Measurements from ENCODE around the gene APOA4.

The APOA4 gene

GRCh38 chr11:116823031-116823843, at the start of gene APOA4:
Gene APOA4 (minus strand): TSS chr11:116823304. CDS start chr11:116823191, 113 bp downstream.
- DNase-seq: no peak

GRCh38 chr11:116871248-116871647, 48.1 kb upstream of the APOA4 start:
- no peak for DNase-seq

GRCh38 chr11:116870054-116870453, 47.0 kb upstream of the APOA4 start:
- no peak for DNase-seq

- DNase-seq: peak in 12 of 58 donors; percentile 22 to 82 (median 41)
These were observed 46.5 kb upstream of the APOA4 start for GRCh38 chr11:116869610-116870009.

GRCh38 chr11:116868066-116868465, 45.0 kb upstream of the APOA4 start:
- DNase-seq: no peak

GRCh38 chr11:116867619-116868018, 44.5 kb upstream of the APOA4 start:
- no peak for DNase-seq

GRCh38 chr11:116866804-116867455, 43.8 kb upstream of the APOA4 start:
- DNase-seq: peak in 1 of 58 donors; percentile 27

GRCh38 chr11:116865696-116866095, 42.6 kb upstream of the APOA4 start:
- no peak for DNase-seq

- DNase-seq: no peak
These were observed 41.4 kb upstream of the APOA4 start for GRCh38 chr11:116864531-116864930.

- no peak for DNase-seq
These were observed 39.8 kb upstream of the APOA4 start for GRCh38 chr11:116862951-116863350.

GRCh38 chr11:116862185-116862584, 39.1 kb upstream of the APOA4 start:
- DNase-seq: peak in 7 of 58 donors; percentile 9 to 49 (median 35)

GRCh38 chr11:116861539-116861938, 38.4 kb upstream of the APOA4 start:
- no peak for DNase-seq

GRCh38 chr11:116860303-116860702, 37.2 kb upstream of the APOA4 start:
- DNase-seq: no peak

GRCh38 chr11:116859175-116859574, 36.1 kb upstream of the APOA4 start:
- DNase-seq: no peak

GRCh38 chr11:116857936-116858335, 34.8 kb upstream of the APOA4 start:
- DNase-seq: no peak

GRCh38 chr11:116857316-116857715, 34.2 kb upstream of the APOA4 start:
- no peak for DNase-seq

- no peak for DNase-seq
These were observed 33.3 kb upstream of the APOA4 start for GRCh38 chr11:116856423-116856822.

GRCh38 chr11:116855413-116855812, 32.3 kb upstream of the APOA4 start:
- DNase-seq: no peak

GRCh38 chr11:116853461-116854073, 30.5 kb upstream of the APOA4 start:
- DNase-seq: no peak

GRCh38 chr11:116852261-116853031, 29.3 kb upstream of the APOA4 start:
- peak in 2 of 58 donors; percentile 10 to 11 for DNase-seq

- DNase-seq: peak in 7 of 58 donors; percentile 4 to 20 (median 17)
These were observed 28.5 kb upstream of the APOA4 start for GRCh38 chr11:116851626-116852025.

All from anterior cingulate cortex (tissue), 58 donors.